DOHH2 (cell line): Measurements from ENCODE around the gene LAMA2.

ENCODE experiments used
- H3F3A ChIP-seq: fragments of 200-600 bp; sonication (generic), shearing (Covaris generic); 2 replicates; pipeline ENCODE4 v1.6.0; 2016; ENCODE audit warnings: antibody characterized with exemption, mild to moderate bottlenecking; ENCODE audit not compliant: control insufficient read depth, insufficient read depth
- H3K27ac ChIP-seq: fragments of 200-600 bp; sonication (generic); 2 replicates; pipeline ENCODE4 v1.5.1; 2014; ENCODE audit warnings: low read depth, mild to moderate bottlenecking, low read length, moderate library complexity
- H3K27me3 ChIP-seq: fragments of 200-600 bp; sonication (generic); 2 replicates; pipeline ENCODE4 v1.6.1; 2014; ENCODE audit warnings: mild to moderate bottlenecking, low read length, mixed read lengths; ENCODE audit not compliant: control insufficient read depth
- H3K36me3 ChIP-seq: fragments of 200-600 bp; sonication (generic); 2 replicates; pipeline ENCODE4 v1.6.1; 2014; ENCODE audit warnings: mild to moderate bottlenecking, low read length, moderate library complexity, mixed read lengths; ENCODE audit not compliant: control insufficient read depth
- H3K4me1 ChIP-seq: fragments of 200-600 bp; sonication (generic); 2 replicates; pipeline ENCODE4 v1.6.1; 2014; ENCODE audit warnings: mild to moderate bottlenecking, low read length, mixed read lengths; ENCODE audit not compliant: control insufficient read depth
- H3K4me2 ChIP-seq: fragments of 200-600 bp; sonication (generic); 2 replicates; pipeline ENCODE4 v1.6.0; 2014; ENCODE audit warnings: mild to moderate bottlenecking, low read length, moderate library complexity
- H3K4me3 ChIP-seq: fragments of 200-600 bp; sonication (generic); 2 replicates; pipeline ENCODE4 v1.5.1; 2014; ENCODE audit warnings: mild to moderate bottlenecking, low read length, mixed read lengths
- H3K79me2 ChIP-seq: fragments of 200-600 bp; sonication (generic); 2 replicates; pipeline ENCODE4 v1.6.1; 2014; ENCODE audit warnings: mild to moderate bottlenecking, low read length, mixed read lengths; ENCODE audit not compliant: control insufficient read depth
- H3K9me2 ChIP-seq: fragments of 200-600 bp; sonication (generic); replicated peaks from 2 replicates; pipeline ENCODE4 v1.6.1; 2014; ENCODE audit warnings: mild to moderate bottlenecking, low read length, mixed read lengths; ENCODE audit not compliant: control insufficient read depth
- H3K9me3 ChIP-seq: fragments of 200-600 bp; sonication (generic); 2 replicates; pipeline ENCODE4 v1.6.1; 2014; ENCODE audit warnings: antibody characterized with exemption, low read length, mixed read lengths; ENCODE audit not compliant: control insufficient read depth, insufficient read depth
- H4K20me1 ChIP-seq: fragments of 200-600 bp; sonication (generic); 2 replicates; pipeline ENCODE4 v1.6.0; 2014; ENCODE audit warnings: low read depth, mild to moderate bottlenecking, antibody characterized with exemption, low read length, moderate library complexity; ENCODE audit not compliant: control insufficient read depth, insufficient read depth
- EZH2phosphoT487 ChIP-seq: fragments of 200-600 bp; sonication (generic); IDR thresholded peaks from 2 replicates; pipeline ENCODE4 v1.6.1; 2017; ENCODE audit warnings: borderline replicate concordance, mild to moderate bottlenecking, antibody characterized with exemption, low read length, moderate library complexity, mixed read lengths
- TF ChIP-seq, protein P1 (sequence below): fragments of 200-600 bp; sonication (generic); IDR thresholded peaks from one replicate; pipeline ENCODE4 v1.5.1; 2014; ENCODE audit warnings: antibody characterized with exemption, mild to moderate bottlenecking, low read depth, low read length; ENCODE audit not compliant: poor library complexity, severe bottlenecking

Gene LAMA2

DNA sequence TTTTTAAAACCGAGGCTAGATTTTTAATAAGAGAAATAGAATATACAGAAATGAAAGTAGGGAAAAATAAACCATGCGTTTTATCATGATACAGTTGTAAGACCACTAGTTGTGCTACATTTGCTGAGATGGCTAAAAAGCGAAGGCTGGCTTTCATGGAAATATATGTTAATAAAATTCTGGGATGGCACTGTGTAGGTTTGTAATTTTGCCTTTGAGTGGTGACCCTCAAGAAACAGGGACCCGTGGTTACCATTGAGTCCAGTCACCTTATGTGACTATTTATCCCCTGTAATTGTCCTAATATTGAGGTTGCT is 593.3 kb downstream of the LAMA2 start:
- Histone ChIP-seq H3K4me2 (no peak overlapping the region), H4K20me1 (no peaks in the 10 kb centered on the region), H3K9me3 (no peaks in the 10 kb centered on the region), H3K27ac (no peak overlapping the region), H3F3A (no peaks in the 10 kb centered on the region), H3K4me3 (no peak overlapping the region), H3K9me2 (no peaks in the 10 kb centered on the region), H3K36me3 (no peaks in the 10 kb centered on the region), H3K4me1 (no peaks in the 10 kb centered on the region), H3K27me3 (peaks cover 6% of the 10 kb centered on the region), H3K79me2 (no peaks in the 10 kb centered on the region)
- TF ChIP-seq, protein P1, sequence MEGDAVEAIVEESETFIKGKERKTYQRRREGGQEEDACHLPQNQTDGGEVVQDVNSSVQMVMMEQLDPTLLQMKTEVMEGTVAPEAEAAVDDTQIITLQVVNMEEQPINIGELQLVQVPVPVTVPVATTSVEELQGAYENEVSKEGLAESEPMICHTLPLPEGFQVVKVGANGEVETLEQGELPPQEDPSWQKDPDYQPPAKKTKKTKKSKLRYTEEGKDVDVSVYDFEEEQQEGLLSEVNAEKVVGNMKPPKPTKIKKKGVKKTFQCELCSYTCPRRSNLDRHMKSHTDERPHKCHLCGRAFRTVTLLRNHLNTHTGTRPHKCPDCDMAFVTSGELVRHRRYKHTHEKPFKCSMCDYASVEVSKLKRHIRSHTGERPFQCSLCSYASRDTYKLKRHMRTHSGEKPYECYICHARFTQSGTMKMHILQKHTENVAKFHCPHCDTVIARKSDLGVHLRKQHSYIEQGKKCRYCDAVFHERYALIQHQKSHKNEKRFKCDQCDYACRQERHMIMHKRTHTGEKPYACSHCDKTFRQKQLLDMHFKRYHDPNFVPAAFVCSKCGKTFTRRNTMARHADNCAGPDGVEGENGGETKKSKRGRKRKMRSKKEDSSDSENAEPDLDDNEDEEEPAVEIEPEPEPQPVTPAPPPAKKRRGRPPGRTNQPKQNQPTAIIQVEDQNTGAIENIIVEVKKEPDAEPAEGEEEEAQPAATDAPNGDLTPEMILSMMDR = no peak
- no peak for TF ChIP-seq EZH2phosphoT487

DNA sequence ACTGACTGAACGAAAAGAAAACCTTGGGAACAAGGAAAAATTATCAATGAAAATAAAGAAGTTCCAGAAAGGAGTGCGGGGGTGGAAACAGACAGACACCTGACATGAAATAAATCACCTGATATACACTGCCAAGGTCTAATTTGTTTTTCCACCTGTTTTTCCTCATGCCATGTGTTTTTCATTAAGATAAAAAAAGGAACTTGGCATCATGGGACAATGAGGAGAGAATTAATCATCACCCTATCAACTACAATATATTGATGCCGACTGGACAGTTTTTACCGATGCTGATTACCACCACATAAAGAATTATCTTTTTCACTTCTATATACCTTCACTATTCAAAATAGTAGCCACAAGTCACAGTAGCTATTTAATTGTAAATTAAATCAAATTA is 593.9 kb downstream of the LAMA2 start:
- Histone ChIP-seq H3K4me3 (no peak overlapping the region), H3K27me3 (peaks cover 6% of the 10 kb centered on the region), H3K9me3 (no peaks in the 10 kb centered on the region), H3K4me1 (no peaks in the 10 kb centered on the region), H3K27ac (no peak overlapping the region), H3K4me2 (no peak overlapping the region), H3F3A (no peaks in the 10 kb centered on the region), H3K9me2 (no peaks in the 10 kb centered on the region), H3K79me2 (no peaks in the 10 kb centered on the region), H4K20me1 (no peaks in the 10 kb centered on the region), H3K36me3 (no peaks in the 10 kb centered on the region)
- TF ChIP-seq, protein P1 = no peak
- TF ChIP-seq EZH2phosphoT487 = no peak

- Histone ChIP-seq H3K36me3 (no peaks in the 10 kb centered on the region), H3K4me1 (no peaks in the 10 kb centered on the region), H3F3A (no peaks in the 10 kb centered on the region), H3K9me2 (no peaks in the 10 kb centered on the region), H4K20me1 (no peaks in the 10 kb centered on the region), H3K4me3 (no peak overlapping the region), H3K9me3 (no peaks in the 10 kb centered on the region), H3K4me2 (no peak overlapping the region), H3K79me2 (no peaks in the 10 kb centered on the region), H3K27ac (no peak overlapping the region), H3K27me3 (peaks cover 6% of the 10 kb centered on the region)
- no peak for TF ChIP-seq EZH2phosphoT487
- TF ChIP-seq, protein P1 = no peak
Measured at GRCh38 chr6:129478379-129478778, 595.4 kb downstream of the LAMA2 start.

GRCh38 chr6:129481706-129482105 is 598.8 kb downstream of the LAMA2 start:
- H4K20me1 ChIP-seq = no peaks in the 10 kb centered on the region
- H3K4me2 ChIP-seq = no peak overlapping the region
- H3K9me3 ChIP-seq = no peaks in the 10 kb centered on the region
- no peaks in the 10 kb centered on the region for H3K79me2 ChIP-seq
- no peaks in the 10 kb centered on the region for H3K36me3 ChIP-seq
- no peaks in the 10 kb centered on the region for H3K9me2 ChIP-seq
- peaks cover 4% of the 10 kb centered on the region for H3K27me3 ChIP-seq
- H3F3A ChIP-seq = no peaks in the 10 kb centered on the region
- no peaks in the 10 kb centered on the region for H3K4me1 ChIP-seq
- H3K27ac ChIP-seq = no peak overlapping the region
- no peak for TF ChIP-seq EZH2phosphoT487
- TF ChIP-seq, protein P1 = no peak
- no peak overlapping the region for H3K4me3 ChIP-seq
